GM19438 (cell line): Measurements from ENCODE around the gene SETD1A.

Source experiments
- ATAC-seq: cut with Tn5 transposase; IDR thresholded peaks from one replicate; pipeline ENCODE4 v1.9.1; 2021; ENCODE audit warnings: low read depth; ENCODE audit not compliant: unreplicated experiment

SETD1A gene

GRCh38 chr16:30957456-30958174 is at the start of gene SETD1A:
Gene SETD1A, plus strand, starts transcription at chr16:30957754. Its CDS starts 978 bp downstream, at chr16:30958732.
- ATAC-seq = peak; percentile 74

GRCh38 chr16:30910427-30911029 is 47.0 kb upstream of the SETD1A start:
- no peak for ATAC-seq

GRCh38 chr16:30912794-30913412 is 44.7 kb upstream of the SETD1A start:
- ATAC-seq = no peak

GRCh38 chr16:30914830-30915229 is 42.7 kb upstream of the SETD1A start:
- no peak for ATAC-seq

- ATAC-seq = no peak
Observed at GRCh38 chr16:30918614-30919013, 38.9 kb upstream of the SETD1A start.

DNA sequence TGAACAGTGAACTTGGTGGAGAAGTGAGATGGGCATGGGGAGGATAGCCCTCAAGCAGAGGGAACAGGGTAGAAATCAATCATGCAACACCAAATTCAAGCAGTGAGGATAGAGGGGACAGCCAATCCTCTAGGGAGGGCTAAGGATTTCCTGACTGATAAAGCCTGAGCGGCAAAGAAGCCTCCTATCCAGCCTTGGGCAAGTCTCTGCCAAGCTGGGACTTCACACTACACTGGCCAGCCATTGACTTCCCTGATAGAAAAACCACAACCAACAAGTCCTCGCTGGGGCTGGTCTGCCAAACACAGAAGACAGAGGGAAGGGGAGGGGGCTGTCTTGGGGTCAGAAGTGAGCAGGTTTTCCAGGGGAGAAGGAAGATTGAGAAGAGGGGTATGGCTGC is 36.7 kb upstream of the SETD1A start:
- ATAC-seq = no peak

DNA sequence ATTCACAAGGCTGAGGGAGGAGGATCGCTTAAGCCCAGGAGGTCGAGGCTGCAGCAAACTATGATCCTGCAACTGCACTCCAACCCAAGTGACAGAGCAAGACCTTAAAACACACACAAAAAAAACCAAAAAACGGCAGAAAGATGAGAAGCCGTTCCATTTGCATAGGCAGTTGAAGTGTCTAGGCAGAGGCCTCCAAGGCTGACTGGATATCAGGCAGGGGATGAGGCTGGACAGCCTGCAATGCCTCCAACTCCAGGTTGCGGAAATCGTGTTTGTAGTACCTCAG is 36.2 kb upstream of the SETD1A start:
- ATAC-seq = no peak

DNA sequence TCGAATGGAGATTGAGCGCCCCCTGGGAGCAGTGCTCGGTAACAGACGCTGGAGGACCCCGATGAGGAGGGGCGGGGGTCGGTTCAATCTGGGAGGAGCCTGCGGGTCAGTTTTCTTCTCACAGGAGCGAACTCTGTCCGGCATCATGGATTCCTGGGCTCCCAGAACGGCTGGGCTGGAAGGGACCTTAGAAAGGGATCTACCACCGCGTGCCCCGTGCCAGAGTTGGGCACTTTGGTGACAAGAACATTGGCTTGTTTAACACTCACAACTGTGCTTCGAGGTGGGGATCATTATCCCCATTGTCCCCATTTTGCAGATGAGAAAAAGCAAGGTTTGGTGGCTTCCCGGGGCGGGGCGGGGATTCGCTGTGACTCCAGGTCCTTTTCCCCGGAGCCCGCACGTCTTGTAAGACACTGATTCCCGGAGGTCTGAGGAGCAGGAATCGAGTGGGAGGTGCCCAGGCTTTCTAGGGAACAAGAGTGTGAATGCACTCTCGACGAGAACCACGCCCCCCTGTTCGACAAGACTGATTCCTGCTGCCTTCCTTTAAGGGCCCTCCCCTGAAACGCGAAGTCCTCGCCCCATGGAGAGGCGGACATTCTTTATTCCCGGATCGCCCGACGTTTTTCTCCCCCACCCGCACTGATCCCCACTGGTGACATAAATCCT is 35.7 kb upstream of the SETD1A start:
- ATAC-seq = no peak

GRCh38 chr16:30922420-30922959 is 35.1 kb upstream of the SETD1A start:
- peak; percentile 69 for ATAC-seq

DNA sequence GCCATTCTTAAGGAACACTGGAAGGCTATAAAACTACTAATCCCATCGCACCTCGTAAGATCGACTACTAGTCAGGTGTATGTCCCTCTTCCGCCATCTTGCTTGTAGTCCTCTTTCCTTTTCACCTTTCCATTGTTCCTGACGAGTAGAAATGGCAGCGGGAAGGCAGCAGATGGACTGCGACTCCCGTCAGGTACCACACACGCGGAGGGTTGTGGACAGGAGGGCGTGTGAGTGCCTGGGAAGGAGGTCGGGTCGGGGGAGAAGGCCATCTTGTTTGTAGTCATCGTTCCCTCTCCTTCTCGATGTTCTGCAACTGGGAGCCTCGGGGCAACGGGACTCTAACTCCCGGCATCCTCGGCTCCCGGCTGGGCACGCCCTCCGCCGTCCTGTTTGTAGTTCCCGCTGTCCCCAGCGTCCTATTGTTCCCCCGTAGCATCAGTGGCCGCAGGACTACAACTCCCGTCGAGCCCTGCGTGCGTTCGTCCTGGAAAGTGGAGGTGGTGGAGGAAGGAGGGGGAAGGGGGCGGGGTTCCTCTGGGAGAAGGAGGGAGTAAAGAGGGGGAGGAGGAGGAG is 34.5 kb upstream of the SETD1A start:
- ATAC-seq = peak; percentile 68

- ATAC-seq = no peak
Observed at GRCh38 chr16:30923554-30924075, 33.9 kb upstream of the SETD1A start, which contains the start of gene FBXL19. Gene FBXL19, plus strand, starts transcription at chr16:30923572. Its CDS starts 2,183 bp downstream, at chr16:30925755.

- no peak for ATAC-seq
Observed at GRCh38 chr16:30924076-30924912, 33.3 kb upstream of the SETD1A start.

GRCh38 chr16:30924913-30925631 is 32.5 kb upstream of the SETD1A start:
- ATAC-seq = no peak

- no peak for ATAC-seq
Observed at GRCh38 chr16:30925632-30925987, 31.9 kb upstream of the SETD1A start.

- no peak for ATAC-seq
Observed at GRCh38 chr16:30925995-30926811, 31.4 kb upstream of the SETD1A start.

DNA sequence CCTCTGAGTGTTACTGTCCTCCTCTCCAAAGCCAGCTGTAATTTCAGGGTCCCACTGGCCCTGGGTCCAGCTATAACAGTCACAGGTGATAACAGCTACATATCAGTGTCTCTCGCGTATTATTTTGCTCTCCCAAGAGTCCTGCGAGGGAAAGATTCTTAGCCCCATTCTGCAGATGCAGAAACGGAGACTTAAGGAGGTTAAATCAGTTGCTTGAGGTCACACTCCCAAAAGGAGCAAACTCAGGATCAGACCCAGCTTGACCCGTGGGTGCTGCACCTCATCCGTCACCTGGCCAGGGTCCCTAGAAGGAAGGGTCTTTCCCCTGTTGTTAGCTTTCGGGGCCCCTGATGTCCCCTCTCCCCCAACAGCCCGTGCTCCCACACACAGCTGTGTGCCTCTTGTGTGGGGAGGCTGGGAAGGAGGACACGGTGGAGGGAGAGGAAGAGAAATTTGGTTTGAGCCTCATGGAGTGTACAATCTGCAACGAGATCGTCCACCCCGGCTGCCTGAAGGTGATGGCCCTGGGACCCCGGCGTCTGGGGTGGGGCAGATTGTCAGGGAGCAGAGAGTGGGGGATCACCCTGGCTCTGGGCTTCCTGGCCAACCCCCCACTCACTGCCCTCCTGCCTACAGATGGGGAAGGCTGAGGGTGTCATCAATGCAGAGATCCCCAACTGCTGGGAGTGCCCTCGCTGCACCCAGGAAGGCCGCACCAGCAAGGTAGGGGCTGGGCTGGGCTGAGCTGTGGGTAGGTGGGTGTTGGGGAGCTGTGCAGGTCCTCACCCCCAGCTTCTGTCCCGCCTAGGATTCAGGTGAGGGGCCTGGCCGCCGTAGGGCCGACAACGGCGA is 30.4 kb upstream of the SETD1A start:
- no peak for ATAC-seq

DNA sequence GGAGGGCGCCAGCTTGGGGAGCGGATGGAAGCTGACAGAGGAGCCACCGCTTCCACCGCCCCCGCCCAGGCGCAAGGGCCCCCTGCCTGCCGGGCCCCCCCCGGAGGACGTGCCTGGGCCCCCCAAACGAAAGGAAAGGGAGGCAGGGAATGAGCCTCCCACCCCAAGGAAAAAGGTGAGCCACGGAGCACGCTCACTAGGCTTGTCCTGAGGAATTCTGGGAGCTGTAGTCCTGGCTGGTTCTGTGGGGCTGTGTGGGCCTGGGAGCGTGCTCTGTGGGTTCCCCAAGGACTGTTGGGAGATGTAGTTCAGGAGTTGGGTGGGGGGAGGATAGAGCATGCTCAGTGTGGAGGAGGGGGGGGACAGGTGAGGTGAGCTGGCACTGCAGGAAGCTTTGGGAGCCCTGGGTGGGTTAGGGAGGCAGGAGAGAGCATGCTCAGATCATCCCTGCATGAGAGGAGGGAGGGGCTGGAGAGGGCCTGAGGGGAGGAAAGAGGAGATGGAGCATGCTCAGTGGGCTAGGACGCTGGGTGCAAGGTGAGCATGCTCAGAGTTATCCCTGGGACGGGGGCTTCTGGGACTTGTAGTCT is 29.7 kb upstream of the SETD1A start:
- ATAC-seq = no peak
